ENCODE data around the gene PELI2.

Gene PELI2

DNA sequence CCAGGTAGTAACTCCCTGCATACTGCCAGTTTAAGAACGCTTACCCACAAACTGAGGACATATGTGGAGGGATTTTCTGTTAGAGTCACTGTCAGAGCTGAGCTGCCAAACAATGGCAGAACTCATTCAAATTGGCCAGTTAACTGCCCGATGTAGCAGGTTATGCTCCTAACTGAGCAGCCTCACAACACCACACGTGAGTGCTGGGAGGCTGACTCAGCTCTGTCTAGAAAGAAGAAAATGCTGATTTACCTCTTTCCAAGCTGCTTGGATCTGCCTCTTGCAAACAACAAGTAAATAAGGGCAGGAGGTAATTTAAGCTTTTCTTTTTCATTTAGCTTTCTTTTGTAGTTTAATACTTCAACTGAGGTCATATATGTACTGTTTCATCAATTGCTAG lies 195.6 kb downstream of the PELI2 start:
- no peak for DNase-seq

DNA sequence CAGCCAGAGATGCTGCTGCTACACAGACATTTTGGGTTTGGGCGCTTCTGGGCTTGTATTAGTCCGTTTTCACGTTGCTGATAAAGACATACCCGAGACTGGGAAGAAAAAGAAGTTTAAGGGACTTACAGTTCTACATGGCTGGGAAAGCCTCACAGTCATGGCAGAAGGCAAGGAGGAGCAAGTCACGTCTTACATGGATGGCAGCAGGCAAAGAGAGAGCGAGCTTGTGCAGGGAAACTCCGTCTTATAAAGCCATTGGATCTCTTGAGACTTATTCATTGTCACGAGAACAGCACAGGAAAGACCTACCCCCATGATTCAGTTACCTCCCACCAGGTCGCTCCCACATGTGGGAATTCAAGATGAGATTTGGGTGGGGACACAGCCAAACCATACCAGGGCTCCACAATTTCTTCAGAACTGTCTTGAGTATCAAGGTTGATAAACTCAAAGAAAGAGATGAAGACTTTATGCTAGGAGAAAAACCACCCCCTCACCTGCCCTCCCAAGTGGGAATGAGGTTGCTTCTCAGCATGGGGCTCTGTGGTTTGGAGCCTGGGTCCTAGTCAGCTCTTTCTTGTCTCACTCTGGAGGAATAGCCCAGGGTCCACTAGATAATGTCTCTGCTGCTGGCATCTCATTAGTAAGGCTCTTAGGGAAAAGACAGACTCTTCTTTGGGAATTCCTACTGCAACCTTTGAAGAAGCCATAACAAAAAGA lies 200.3 kb downstream of the PELI2 start:
- DNase-seq, result no peak

DNA sequence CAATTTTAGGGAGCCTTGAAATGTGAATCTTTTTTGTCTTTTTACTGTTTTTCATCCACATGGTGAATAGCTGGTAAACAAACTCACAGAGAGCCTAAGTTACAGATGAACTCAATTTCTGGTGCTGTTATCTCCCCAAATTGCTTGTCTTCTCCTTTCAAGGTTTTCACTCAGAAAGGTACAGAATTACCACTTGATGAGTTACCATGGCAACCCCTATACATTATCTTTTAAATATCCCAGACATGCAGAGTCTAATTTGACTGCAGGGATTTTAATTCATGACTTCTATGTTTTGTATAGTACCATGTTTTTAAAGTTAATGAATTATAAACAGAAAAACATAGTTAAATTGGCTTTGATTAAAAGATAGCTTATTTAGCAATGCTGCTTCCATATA lies 203.7 kb downstream of the PELI2 start:
- DNase-seq, result no peak

DNA sequence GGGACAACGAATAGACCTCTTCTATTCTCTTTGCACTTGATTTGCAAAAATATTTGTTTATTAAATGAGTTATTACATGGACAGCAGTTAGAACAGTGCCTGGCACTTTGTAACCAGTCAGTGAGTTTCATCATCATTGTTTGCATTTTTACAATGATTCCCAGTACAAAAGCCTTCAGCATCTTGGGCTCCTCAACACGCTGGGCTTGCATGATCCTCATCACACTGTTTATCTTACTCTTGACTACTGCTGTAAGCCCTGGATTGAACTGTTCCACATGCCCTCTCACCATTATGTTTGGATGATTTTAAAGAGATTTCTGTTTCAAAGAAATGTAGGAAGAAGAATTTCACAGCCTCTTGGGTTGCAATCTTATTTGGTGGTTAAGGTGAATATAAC lies 204.3 kb downstream of the PELI2 start:
- DNase-seq, result no peak

DNA sequence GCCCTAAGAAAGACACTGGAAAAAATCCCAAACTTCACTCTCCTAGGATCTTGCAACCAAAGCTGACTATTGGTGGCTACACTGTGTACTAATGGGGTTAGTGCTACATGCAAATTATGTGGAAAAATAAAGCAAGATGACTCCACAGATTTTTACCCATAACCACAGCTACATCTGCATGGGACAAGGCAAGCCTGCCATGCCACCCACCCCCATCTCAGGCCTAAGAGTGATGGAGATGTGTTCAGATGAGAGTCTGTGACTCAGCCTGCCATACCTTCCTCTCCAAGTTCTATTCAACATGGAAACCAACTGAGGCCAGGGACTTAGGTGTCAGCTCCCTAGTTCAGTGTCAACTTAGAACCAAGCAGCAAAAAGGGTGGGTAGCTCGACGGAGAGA lies 206.2 kb downstream of the PELI2 start:
- no peak for DNase-seq

DNA sequence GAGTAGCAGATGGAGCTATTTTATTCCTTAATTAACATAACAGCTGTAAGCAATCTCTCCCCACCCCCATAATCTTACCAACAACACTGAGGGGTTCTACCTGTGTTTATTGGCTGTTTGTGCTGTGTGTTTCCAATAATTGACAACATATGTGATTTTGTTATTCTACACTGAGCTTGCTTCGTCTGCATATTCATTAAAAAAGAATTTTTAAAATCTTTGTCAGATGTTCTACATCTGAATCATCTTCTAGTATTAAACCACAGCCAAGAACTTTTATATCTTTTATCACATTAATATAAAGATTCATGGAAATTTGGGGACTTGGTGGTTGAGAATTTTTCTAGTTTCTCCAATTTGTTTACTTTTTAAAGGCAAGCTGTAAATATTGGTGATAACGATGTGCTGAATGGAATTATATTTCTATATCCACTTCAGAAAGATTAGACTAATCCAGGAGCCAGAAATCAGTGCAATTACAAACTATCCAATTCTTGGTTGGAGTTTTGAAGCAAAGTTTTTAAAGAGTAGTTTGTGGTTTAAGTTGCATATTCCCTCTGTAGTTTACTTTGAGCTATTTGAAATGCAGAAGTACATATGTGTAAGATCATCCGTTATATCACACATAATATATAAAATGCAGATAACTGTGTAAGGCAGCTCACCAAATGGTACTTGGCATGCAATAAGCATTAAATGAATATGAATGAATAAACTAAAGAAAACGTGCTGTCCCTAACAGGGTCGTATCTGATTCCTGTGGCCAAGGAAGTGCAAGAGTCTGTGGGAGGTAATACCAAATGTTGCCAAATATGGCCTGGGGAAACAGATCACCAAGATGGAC lies 206.9 kb downstream of the PELI2 start:
- DNase-seq, result no peak

DNA sequence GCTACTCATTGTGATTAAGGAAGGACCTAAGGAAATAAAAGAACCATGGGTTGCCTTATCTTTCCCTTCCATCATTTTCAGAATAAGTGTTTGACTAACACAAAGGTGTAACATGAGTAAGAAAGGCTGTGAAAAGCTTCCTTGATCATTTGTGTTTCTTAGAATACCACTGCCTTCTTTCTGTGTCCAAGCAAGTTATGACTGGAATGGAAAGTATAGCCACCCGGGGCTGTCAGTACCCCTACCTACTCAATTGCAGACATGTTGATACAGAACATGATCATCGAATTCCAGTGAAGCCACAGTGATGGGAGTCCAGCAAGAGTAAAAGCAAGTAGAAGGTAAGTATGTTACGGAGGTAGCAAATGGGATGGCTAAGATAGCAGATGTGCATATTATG lies 209.8 kb downstream of the PELI2 start:
- DNase-seq, result no peak

DNA sequence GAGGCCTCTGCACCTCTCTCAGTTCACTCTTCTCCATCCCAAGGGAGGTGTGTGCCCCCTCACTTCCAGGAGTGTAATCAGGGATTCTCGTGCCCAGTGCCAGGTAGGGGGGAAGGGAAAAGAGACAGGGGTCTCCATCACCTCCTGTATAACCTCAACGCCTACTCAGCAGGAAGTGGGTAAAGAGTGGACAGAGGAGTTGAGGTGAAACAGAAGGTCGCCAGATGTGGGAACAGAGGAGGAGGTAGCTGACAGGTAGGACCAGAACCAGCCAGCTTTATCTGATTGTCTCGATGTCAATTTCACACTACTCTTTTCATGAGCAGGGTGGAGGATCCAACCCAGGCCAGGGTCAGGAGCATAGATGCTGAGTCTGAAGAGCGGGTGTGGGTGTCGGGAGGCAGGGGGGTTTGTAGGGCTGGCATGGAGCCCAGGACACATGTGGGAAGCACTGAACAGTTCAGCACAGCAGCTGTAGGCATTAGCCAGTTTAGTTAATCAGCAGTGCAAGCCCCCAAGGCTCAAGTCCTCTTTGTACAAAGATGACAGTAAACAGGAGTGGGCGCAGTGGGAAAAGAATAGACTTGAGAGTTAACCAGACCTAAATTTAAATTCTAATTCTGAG lies 213.5 kb downstream of the PELI2 start:
- no peak for DNase-seq

DNA sequence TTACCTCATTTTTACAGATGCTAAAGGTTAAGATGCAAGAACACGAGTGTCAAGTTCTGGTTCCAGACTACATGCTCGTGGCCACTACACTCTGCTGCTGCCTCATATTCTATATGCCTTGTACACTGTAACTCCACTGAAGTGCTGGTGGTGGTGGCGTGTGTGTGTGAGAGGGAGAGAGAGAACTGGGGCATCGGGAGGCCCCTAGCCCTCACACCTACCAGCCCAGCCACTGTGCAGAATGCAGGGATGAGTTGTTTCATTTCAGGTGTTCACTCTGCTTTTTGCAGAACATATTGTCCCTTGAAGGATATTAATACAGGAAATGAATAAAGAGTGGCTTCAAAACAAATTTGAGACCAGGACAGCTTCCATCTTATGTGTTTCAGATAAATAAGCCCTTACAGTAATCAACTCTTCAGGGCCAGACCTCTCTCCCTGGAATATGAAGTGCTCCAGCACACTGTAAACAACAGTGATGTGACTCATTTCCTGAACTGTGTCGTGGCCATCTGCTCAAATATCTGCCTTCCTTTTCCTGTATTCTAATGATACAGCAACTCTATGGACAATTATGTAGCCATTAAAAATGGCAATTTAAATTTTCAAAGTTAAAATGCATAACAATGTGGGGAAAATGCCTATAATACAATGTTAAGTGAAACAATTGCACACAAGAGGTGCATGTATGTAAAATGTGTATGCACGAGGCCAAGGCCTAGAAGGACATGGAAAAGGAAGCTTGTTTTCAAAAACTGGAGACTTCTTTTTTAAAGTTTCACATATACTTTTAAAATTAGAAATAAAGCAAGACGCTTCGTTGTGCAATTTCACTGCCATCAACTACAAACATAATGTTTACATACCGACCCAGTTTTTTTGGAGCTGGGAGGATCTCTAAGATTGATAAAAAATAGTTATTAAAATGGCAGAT lies 215.4 kb downstream of the PELI2 start:
- DNase-seq, result no peak

DNA sequence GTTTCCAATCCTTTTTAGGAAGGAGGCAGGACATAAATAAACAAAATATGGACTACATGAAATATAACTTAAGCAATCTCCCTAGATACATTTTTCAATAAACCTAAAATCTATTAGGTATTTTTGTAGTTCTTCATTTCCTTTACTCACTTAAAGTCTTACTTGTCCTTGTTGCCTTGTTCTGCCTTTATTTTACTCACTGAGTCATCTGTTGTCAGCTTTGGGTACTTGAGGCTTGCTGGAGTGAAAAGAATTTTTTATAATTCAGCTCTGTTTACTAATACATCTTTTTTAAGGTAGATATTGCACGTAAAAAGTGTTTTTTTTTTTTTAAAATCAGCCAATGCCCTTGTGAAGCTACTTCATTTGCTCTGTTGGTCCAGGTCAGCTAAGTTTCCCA lies 216.2 kb downstream of the PELI2 start:
- DNase-seq, result no peak

DNA sequence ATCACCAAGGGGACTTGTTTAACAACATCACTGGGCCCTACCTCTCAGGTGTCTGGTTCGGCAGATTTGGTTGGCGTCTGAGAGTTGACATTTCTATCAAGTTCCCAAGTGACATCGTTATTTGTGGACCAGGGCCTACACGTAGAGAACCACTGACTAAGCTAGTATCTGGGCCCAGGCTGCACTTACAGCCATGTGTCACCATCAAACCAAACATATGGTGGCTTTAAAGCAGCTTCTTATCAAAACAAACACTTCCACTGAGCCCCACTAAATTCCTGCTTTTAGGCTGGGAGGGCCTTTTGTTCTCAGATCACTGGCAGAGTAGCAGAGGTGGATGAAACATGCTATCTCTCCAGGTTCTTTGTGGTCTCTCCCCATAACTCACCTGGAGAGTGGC lies 220.5 kb downstream of the PELI2 start:
- no peak for DNase-seq

DNA sequence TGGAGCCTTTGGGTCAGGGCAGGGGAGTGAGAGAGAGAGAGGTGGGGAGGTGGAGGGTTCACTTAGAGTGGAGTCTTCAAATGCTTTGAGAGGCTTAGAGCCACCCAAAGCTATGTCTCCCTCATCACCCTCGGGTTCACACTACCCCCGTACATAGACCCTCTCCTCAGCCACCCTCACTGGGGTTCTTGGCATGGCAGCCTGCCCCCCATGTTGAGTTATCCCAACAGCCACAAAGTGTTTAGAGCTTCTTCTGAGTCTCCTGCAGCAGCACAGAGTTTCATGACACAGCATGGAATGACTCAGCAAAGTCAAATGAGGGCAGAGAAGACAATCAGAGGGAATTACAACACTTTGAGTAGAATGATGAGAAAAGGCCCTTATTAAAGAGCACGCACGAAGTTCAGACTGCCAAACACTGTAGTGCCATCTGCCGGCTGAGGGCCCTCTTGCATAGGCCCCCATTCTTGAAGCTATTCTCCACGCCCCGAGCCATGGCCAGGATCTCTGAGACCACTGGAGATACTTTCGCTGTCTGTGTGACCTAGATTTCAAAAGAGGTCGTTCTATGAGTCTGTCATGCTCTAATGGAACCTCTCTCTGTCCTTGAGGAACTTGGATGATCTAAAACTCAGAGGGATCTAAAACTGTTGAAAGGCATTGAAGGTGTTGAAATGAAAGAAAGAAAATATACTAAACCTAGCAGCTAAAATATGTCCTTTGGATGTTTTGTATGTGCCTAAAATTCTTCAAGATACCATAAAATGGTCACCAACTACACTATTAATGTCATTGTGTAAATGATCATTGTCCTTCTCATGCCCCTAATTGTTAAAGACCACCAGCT lies 221.9 kb downstream of the PELI2 start:
- DNase-seq, result peak; percentile 46

DNA sequence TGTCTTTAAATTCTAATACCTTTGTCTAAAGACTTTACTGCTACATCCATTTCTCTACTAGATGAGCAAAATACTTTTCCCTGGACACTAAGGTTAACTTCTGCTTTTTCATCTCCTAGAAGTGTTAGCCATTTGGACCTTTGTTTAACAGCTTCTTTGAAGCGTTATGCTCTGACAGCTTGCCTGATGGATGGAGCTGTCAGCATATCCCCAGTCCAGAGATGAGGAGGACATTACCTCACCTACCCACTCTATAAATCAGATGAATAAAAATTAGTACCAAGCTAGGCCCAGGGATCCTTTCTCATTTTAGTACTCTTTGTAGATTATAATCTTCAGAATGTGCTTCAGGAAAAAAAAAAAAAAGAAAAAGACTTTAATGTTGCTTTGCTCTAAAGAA lies 222.7 kb downstream of the PELI2 start:
- DNase-seq, result no peak

DNA sequence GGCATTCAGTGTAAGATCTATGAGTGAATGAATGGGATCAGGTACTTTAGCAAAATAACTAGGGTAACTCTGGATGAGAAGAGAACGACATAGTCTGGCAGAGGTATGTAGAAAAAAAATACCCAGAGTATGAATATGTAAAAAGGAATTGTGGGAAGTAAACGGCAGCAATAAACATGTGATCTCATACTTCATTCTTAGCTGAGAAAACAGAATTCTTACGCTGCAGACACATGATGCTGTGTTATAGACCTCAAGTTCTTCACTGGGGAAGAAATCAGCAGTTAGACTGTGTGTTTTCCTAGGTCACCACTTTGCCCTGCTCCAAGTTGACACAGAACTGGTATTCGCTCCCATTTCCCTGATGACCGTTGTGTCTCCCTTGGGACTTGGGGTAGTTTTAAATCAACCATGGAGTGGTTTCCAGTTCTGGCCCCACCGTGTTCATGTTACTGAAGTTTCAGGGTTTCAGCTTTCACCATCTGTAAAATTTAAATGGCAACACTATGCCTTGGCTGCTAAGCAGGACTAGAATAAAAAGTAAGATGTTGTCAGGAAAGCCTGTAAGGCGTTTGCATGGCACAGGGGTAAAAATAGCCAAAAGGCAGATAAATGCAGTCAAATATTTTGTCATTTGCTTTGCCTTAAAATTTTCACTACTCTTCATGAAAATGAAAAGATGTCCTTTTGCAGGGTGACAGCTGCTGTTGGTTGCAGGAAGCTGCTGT lies 223.7 kb downstream of the PELI2 start:
- no peak for DNase-seq

DNA sequence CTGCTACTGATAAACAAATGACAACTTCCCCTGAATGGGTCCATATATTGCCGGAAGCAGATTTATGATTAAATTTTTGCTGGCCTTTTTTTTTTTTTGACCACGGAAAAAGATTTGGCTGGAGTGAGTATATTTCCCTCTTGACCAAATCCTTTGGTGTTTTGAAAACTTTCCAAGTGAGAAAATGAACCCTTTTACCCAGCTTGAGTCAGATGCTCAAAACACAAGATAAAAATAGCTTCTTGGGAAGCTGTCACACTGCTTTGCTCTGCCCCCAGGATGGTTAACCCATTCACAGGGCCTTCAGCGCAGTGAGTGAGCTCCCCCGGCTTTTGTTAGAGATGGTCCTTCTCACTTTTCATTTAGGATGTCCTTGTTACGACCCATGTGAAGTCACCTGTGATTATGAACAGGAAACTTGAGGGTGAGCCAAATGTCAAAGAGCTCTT lies 224.3 kb downstream of the PELI2 start:
- no peak for DNase-seq

DNA sequence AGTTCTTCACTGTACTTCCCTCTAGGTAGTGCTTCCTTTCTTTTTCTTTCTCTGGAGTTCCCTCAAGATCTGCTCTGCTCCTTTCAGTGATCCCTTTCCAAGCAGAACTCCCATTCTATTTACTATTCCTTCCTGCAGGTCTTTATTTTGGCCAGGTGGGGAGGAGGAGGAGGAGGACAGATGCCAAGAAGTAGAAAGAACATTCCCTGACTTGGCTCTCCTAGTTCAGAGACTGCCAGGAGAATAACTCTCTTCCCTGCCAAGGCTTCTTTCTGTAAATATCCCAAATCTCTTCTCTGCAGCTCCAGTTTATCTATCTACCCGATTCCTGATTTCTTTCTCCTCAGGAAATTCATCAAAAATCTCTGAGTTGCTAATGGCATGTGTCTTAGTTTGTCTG lies 231.7 kb downstream of the PELI2 start:
- no peak for DNase-seq
